ENCODE results near the gene DNAJB12.

DNA sequence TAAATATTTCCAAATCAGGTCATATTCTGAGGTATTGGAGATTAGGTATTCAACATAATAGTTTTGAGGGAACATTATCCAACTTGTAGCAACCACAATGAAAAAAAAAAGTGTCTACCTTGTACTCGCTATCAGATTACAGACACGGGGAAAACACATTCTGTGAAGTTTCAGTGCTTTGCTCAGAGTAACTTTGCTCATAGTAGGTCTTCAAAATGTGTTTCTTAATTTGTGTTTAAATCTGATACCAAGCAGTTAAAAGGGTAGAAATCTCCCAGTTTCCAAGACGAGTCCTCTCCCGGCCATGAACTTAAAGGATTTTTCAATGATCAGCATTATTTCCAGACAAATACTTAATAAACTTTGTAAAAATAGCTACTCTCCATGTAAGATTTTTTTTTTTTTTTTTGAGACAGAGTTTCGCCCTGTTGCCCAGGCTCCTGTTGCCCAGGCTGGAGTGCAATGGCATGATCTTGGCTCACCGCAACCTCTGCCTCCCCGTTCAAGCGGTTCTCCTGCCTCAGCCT lies 41.8 kb downstream of the DNAJB12 start:
- TF ChIP-seq, protein P1, sequence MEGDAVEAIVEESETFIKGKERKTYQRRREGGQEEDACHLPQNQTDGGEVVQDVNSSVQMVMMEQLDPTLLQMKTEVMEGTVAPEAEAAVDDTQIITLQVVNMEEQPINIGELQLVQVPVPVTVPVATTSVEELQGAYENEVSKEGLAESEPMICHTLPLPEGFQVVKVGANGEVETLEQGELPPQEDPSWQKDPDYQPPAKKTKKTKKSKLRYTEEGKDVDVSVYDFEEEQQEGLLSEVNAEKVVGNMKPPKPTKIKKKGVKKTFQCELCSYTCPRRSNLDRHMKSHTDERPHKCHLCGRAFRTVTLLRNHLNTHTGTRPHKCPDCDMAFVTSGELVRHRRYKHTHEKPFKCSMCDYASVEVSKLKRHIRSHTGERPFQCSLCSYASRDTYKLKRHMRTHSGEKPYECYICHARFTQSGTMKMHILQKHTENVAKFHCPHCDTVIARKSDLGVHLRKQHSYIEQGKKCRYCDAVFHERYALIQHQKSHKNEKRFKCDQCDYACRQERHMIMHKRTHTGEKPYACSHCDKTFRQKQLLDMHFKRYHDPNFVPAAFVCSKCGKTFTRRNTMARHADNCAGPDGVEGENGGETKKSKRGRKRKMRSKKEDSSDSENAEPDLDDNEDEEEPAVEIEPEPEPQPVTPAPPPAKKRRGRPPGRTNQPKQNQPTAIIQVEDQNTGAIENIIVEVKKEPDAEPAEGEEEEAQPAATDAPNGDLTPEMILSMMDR (optimal IDR thresholded peaks at IDR 0.05 in 1 of 3, IDR thresholded peaks at IDR 0.05 in 1 of 3, conservative IDR thresholded peaks at IDR 0.05 in 1 of 3; ENCODE audit: extremely low read depth in 1 of 3, insufficient read depth in 2 of 3, low read length in 3 of 3) = no peak
- TF ChIP-seq EZH2 (IDR thresholded peaks at IDR 0.05; ENCODE audit: low read length) = no peak

Data from keratinocyte (primary cell).